ENCODE results near the gene RNASE13.

GRCh38 chr14:20989471-20989786 is 45.2 kb downstream of the RNASE13 start:
- TF ChIP-seq POLR2AphosphoS5 (IDR thresholded peaks at IDR 0.05; ENCODE audit: low read depth, low read length) (no peak), SIN3A (IDR thresholded peaks at IDR 0.05; ENCODE audit: borderline replicate concordance, insufficient read depth, low read length) (no peak), REST (IDR thresholded peaks at IDR 0.05; ENCODE audit: insufficient read depth in 1 of 2, low read depth in 2 of 2, low read length in 2 of 2) (no peak), TAF1 (IDR thresholded peaks at IDR 0.05; ENCODE audit: borderline replicate concordance, insufficient read depth, low read length) (no peak)

Measured in PFSK-1 (cell line).